ENCODE measurements around the gene ZNRF3. TPM values are rescaled to one million over a fixed set of nuclear protein-coding genes. Genes with fewer than 3 reads are reported as not detected.
A peak's percentile ranks its signal among the peaks of the same experiment; 100 is the strongest.
"Not testable (repeated sequence)": the region's sequence is repeated elsewhere in the genome, so short reads cannot be mapped to it uniquely, and the experiment has no call there.

ZNRF3 gene
- total and polyA plus RNA-seq, 8 donors: 2.4 to 6.8 (median 3.9) TPM

- H3K27me3 ChIP-seq: no peaks in the 10 kb centered on the region
- DNase-seq: no peak
- H3K9me3 ChIP-seq: no peaks in the 10 kb centered on the region
- peak in 3 of 4 donors; percentile 46 to 64 (median 55) for ATAC-seq
- H3K4me3 ChIP-seq: no peak overlapping the region
- whole genome bisulfite sequencing, 2 donors: 11 to 25% methylated on average over 1 of the region's 1 CpG
- intact Hi-C loops (cut with DNase I): no loop called here
- no peak for FAIRE-seq
- H3K36me3 ChIP-seq: no peaks in the 10 kb centered on the region
- peak overlapping the region in 1 of 4 donors; percentile 24 for H3K27ac ChIP-seq
- H3K4me1 ChIP-seq: peaks cover 0 to 25% (median 7%) of the 10 kb centered on the region in 3 donors
- no peak for TF ChIP-seq CTCF (IDR thresholded peaks at IDR 0.05)
Observed at GRCh38 chr22:28948424-28948823, 65.1 kb downstream of the ZNRF3 start.

- 98% methylated on average over 10 of the region's 10 CpGs for WGBS, 2 donors
- ATAC-seq; FAIRE-seq; H3K27ac ChIP-seq; DNase-seq; H3K9me3 ChIP-seq; H3K4me3 ChIP-seq; H3K27me3 ChIP-seq; H3K36me3 ChIP-seq; intact Hi-C loops (cut with DNase I): not testable (repeated sequence)
- peaks cover 0 to 19% (median under 1%) of the 10 kb centered on the region in 3 donors for H3K4me1 ChIP-seq
Observed at GRCh38 chr22:28948860-28949551, 65.6 kb downstream of the ZNRF3 start.

GRCh38 chr22:28949788-28950187, 66.4 kb downstream of the ZNRF3 start:
- Histone ChIP-seq H3K4me3 (no peak overlapping the region), H3K9me3 (no peaks in the 10 kb centered on the region), H3K36me3 (no peaks in the 10 kb centered on the region), H3K27me3 (no peaks in the 10 kb centered on the region), H3K27ac (no peak overlapping the region), H3K4me1 (peaks cover 0 to 16% (median 0%) of the 10 kb centered on the region in 3 donors)
- DNase-seq (no peak), FAIRE-seq (no peak), ATAC-seq (no peak)
- TF ChIP-seq CTCF (IDR thresholded peaks at IDR 0.05): no peak
- 90 to 93% methylated on average over 5 of the region's 5 CpGs for WGBS, 2 donors
- intact Hi-C loops (cut with DNase I): no loop called here

GRCh38 chr22:28950617-28951411, 67.4 kb downstream of the ZNRF3 start:
- no peak for DNase-seq
- Histone ChIP-seq H3K4me3 (no peak overlapping the region), H3K9me3 (no peaks in the 10 kb centered on the region), H3K27me3 (no peaks in the 10 kb centered on the region), H3K27ac (no peak overlapping the region), H3K4me1 (peaks cover 0 to 16% (median 0%) of the 10 kb centered on the region in 3 donors), H3K36me3 (no peaks in the 10 kb centered on the region)
- intact Hi-C loops (cut with DNase I): no loop called here
- no peak for TF ChIP-seq CTCF (IDR thresholded peaks at IDR 0.05)
- peak in 1 of 4 donors; percentile 28 for ATAC-seq
- no peak for FAIRE-seq
- 89 to 96% methylated on average over 7 of the region's 7 CpGs for WGBS, 2 donors

GRCh38 chr22:28951530-28951929, 68.2 kb downstream of the ZNRF3 start:
- no peak for FAIRE-seq
- Histone ChIP-seq H3K4me3 (no peak overlapping the region), H3K36me3 (no peaks in the 10 kb centered on the region), H3K9me3 (no peaks in the 10 kb centered on the region), H3K27me3 (no peaks in the 10 kb centered on the region), H3K4me1 (peaks cover 0 to 16% (median 0%) of the 10 kb centered on the region in 3 donors), H3K27ac (no peak overlapping the region)
- ATAC-seq: no peak
- intact Hi-C loops (cut with DNase I): no loop called here
- 93% methylated on average over 7 of the region's 7 CpGs for WGBS, 2 donors
- DNase-seq: no peak
- no peak for TF ChIP-seq CTCF (IDR thresholded peaks at IDR 0.05)
